HG03045 (cell line): ENCODE measurements around the gene KRT72.

Experiments used
- ATAC-seq: cut with Tn5 transposase; IDR thresholded peaks from one replicate; pipeline ENCODE4 v1.9.1; 2021; ENCODE audit warnings: mild to moderate bottlenecking, moderate library complexity; ENCODE audit not compliant: unreplicated experiment

Gene KRT72

GRCh38 chr12:52581481-52581880 is 19.8 kb downstream of the KRT72 start:
- ATAC-seq: no peak

GRCh38 chr12:52581066-52581465 is 20.2 kb downstream of the KRT72 start:
- no peak for ATAC-seq

- ATAC-seq: no peak
Observed at GRCh38 chr12:52580496-52580895, 20.8 kb downstream of the KRT72 start.

- no peak for ATAC-seq
Observed at GRCh38 chr12:52579468-52580465, 21.5 kb downstream of the KRT72 start.

GRCh38 chr12:52578469-52578868 is 22.8 kb downstream of the KRT72 start:
- ATAC-seq: no peak

GRCh38 chr12:52577316-52577715 is 23.9 kb downstream of the KRT72 start:
- no peak for ATAC-seq

GRCh38 chr12:52575948-52576347 is 25.3 kb downstream of the KRT72 start:
- ATAC-seq: no peak

GRCh38 chr12:52575256-52575655 is 26.0 kb downstream of the KRT72 start:
- ATAC-seq: no peak

- ATAC-seq: no peak
Observed at GRCh38 chr12:52573743-52574142, 27.5 kb downstream of the KRT72 start, which contains the start of gene KRT74. Gene KRT74, minus strand, starts transcription at chr12:52573843. Its CDS starts 66 bp downstream, at chr12:52573777.

GRCh38 chr12:52573306-52573705 is 28.0 kb downstream of the KRT72 start:
- ATAC-seq: no peak

GRCh38 chr12:52570511-52570910 is 30.8 kb downstream of the KRT72 start:
- no peak for ATAC-seq

GRCh38 chr12:52568111-52568510 is 33.2 kb downstream of the KRT72 start:
- no peak for ATAC-seq

- no peak for ATAC-seq
Observed at GRCh38 chr12:52566847-52567291, 34.4 kb downstream of the KRT72 start.

GRCh38 chr12:52564582-52564981 is 36.7 kb downstream of the KRT72 start:
- ATAC-seq: no peak

- no peak for ATAC-seq
Observed at GRCh38 chr12:52561880-52562449, 39.3 kb downstream of the KRT72 start.

GRCh38 chr12:52559979-52560378 is 41.3 kb downstream of the KRT72 start:
- no peak for ATAC-seq

GRCh38 chr12:52558781-52559445 is 42.4 kb downstream of the KRT72 start:
- ATAC-seq: no peak

- no peak for ATAC-seq
Observed at GRCh38 chr12:52557476-52557875, 43.8 kb downstream of the KRT72 start.

GRCh38 chr12:52555577-52555976 is 45.7 kb downstream of the KRT72 start:
- no peak for ATAC-seq

- no peak for ATAC-seq
Observed at GRCh38 chr12:52552681-52553195, 48.5 kb downstream of the KRT72 start, which contains the start of gene KRT71. Gene KRT71, minus strand, starts transcription at chr12:52553145. Its CDS starts 68 bp downstream, at chr12:52553077.

- no peak for ATAC-seq
Observed at GRCh38 chr12:52552055-52552454, 49.2 kb downstream of the KRT72 start.
